NCI-H1092 treated with DMSO at 0.1 percent for 48 hours (cell line): Measurements from ENCODE around the gene HOXA5.

Source experiments
- DNase-seq: peaks from one replicate; lab custom pipeline; 2025; lab: John Stamatoyannopoulos, UW

Gene HOXA5

GRCh38 chr7:27182285-27182841 is 38.9 kb upstream of the HOXA5 start:
- DNase-seq: no peak

GRCh38 chr7:27181795-27182275 is 38.4 kb upstream of the HOXA5 start:
- DNase-seq: no peak

GRCh38 chr7:27180431-27181420 is 37.2 kb upstream of the HOXA5 start:
- no peak for DNase-seq

GRCh38 chr7:27179503-27180430 is 36.3 kb upstream of the HOXA5 start:
- no peak for DNase-seq

GRCh38 chr7:27179030-27179429 is 35.5 kb upstream of the HOXA5 start:
- DNase-seq: no peak

GRCh38 chr7:27178366-27178765 is 34.9 kb upstream of the HOXA5 start:
- DNase-seq: no peak

GRCh38 chr7:27177795-27178320 is 34.4 kb upstream of the HOXA5 start:
- no peak for DNase-seq

- no peak for DNase-seq
These were observed 33.7 kb upstream of the HOXA5 start for GRCh38 chr7:27176962-27177794.

GRCh38 chr7:27176524-27176845 is 33.0 kb upstream of the HOXA5 start:
- DNase-seq: no peak

GRCh38 chr7:27175626-27176523 is 32.4 kb upstream of the HOXA5 start:
- no peak for DNase-seq

- no peak for DNase-seq
These were observed 31.6 kb upstream of the HOXA5 start for GRCh38 chr7:27174874-27175625.

GRCh38 chr7:27173956-27174873 is 30.7 kb upstream of the HOXA5 start, which contains the start of gene HOXA10:
Gene HOXA10 (minus strand): TSS chr7:27174320. CDS start chr7:27174306, 14 bp downstream.
- no peak for DNase-seq

GRCh38 chr7:27173511-27173955 is 30.1 kb upstream of the HOXA5 start:
- no peak for DNase-seq

- no peak for DNase-seq
These were observed 29.5 kb upstream of the HOXA5 start for GRCh38 chr7:27172823-27173510.

- DNase-seq: no peak
These were observed 28.9 kb upstream of the HOXA5 start for GRCh38 chr7:27172315-27172774.

- DNase-seq: no peak
These were observed 28.3 kb upstream of the HOXA5 start for GRCh38 chr7:27171637-27172314.

- DNase-seq: no peak
These were observed 27.8 kb upstream of the HOXA5 start for GRCh38 chr7:27171325-27171636.
